HG03571 (cell line): ENCODE measurements around the gene RRP1B.

Experiments used
- ATAC-seq: cut with Tn5 transposase; IDR thresholded peaks from one replicate; pipeline ENCODE4 v1.9.1; 2021; ENCODE audit not compliant: unreplicated experiment

Gene RRP1B

DNA sequence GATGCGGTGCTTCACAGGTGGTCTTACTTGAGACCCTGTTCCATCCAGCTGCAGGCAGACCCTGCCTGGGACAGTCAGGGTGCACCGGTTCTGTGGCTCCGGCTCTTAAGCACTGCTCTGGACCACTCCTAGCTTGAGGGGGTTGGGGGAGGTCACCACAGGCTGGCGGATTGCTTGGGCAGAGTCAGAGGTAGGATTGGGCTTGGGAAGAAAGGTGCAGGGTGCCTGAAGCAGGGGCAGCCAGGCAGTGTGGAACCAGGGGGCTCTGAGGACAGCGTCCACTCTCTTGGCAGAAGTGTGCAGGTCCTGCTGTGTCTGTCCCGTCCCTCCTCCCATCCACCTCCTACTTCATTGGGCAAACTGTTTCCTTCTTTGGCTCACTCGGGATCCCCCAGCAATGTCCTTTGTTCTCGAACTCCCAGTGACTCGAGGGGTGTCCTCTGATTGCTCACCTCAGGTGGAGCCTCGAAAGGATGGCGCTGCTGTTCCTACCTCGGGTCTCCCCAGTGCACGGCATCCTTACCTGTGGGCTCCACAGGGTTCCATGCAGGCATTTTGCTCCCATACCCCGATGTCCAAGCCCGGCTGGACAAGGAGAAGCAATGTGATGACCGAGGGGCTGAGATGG, 61.3 kb downstream of the RRP1B start:
- no peak for ATAC-seq

DNA sequence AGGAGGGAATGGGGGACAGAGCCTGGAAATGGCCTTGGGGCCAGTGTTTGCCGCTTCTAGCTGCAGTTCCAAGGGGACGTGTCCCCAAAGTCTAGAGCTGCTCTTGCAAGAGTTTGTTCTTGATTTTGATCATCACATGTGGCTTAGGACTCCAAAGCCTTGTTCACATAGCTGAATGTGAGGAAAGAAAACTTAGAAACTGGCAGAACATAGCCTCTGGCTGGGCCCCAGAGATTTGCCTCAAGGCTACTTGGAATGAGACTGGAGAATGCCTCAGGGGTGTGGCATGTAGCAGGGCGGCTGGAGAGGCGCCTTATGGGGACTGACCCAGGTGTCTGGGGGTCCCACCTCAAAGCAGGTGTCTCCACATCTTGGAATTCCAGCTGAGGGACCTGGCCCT, 61.8 kb downstream of the RRP1B start:
- no peak for ATAC-seq

- no peak for ATAC-seq
Observed at GRCh38 chr21:43721939-43722338, 62.6 kb downstream of the RRP1B start.

- no peak for ATAC-seq
Observed at GRCh38 chr21:43723648-43724047, 64.3 kb downstream of the RRP1B start.

- ATAC-seq: no peak
Observed at GRCh38 chr21:43726686-43727518, 67.5 kb downstream of the RRP1B start.

DNA sequence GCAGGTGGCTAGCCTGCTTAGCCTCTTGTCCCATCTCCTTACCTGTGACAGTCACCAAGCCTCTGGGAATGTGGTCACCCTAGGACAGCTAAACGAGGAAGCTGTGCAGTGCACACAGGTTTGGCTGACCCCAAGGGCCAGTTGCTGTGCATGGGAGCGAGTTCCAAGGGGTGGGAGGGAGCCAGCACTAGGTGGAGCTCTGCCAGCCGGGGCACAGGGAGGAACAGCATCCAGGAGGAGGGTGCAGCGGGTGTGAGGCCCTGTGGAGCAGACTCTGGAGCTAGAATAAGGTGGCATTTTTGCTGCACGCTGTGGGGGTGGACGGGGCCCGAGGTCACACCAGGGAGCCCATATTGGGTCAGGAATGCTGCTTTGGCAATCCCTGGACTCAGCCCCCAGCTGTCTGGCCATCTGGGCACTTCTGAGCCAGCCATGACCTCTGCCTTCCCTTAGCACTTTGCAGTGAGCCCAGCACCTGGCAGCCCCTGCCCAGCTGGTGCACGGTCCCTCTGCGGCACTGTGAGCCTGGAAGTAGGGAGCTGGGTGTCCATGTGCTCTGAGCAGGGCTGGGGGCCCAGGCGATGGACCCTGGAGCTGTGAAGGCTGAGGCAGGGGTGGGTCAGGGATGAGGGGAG, 68.3 kb downstream of the RRP1B start:
- no peak for ATAC-seq

GRCh38 chr21:43728154-43728466, 68.8 kb downstream of the RRP1B start:
- peak; percentile 10 for ATAC-seq

GRCh38 chr21:43728467-43729390, 69.4 kb downstream of the RRP1B start:
- ATAC-seq: peak; percentile 73

- no peak for ATAC-seq
Observed at GRCh38 chr21:43731476-43731875, 72.1 kb downstream of the RRP1B start.

DNA sequence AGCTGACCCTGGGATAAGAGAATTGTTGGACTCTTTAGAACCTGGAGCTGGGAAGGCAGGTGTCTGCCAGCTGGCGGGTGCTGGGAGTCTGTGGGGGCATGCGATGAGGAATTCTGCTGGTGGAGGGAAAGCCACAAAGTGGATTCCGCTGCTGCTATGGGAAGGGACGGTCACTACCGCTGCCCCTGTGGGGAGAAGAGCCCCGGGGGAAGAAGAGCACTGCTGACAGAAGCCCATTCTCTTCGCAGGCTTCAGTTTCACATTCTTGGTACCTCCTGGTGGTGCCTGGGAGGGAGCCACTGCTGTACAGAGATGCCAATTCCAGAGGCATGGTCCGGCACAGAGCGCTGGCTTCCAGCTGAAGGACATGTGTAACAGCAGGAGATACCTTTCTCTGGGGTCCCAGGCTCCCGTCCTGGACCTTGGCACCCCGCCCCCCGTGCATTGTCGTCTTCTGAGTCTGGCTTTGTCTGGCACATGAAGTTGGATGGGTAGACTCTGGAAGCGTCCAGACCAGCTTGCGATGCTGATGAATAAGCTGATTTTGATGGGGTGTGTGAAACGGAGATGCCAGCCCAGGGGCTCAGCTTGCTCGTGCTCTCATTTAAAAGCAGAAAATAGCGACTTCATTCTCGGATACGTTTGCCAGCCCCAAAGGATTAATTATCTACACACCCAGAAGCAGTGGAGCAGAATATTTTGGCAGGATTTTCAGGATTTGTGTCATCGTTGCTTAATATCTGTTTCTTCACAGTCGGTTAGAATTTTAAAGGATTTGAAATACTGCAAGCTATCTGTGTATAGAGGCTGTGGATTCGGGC, 72.7 kb downstream of the RRP1B start:
- no peak for ATAC-seq

- no peak for ATAC-seq
Observed at GRCh38 chr21:43733060-43733459, 73.7 kb downstream of the RRP1B start.

- no peak for ATAC-seq
Observed at GRCh38 chr21:43733529-43734071, 74.2 kb downstream of the RRP1B start.

GRCh38 chr21:43734131-43734927, 75.0 kb downstream of the RRP1B start:
- ATAC-seq: no peak

DNA sequence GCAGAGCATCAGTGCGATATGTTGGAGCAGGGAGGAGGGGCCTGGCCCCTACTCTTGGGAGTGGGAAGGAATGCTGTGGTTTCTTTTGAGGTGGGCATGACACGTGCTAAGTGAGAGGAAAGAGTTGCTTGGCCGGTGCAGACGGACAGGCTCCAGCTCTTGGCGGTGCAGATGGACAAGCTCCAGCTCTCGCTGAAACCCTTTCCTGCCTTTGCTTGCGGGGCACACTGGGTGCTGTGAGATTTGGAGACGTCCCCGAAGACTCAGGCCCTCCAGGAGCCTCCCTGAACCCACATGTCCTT, 75.5 kb downstream of the RRP1B start:
- ATAC-seq: no peak

GRCh38 chr21:43735236-43736091, 76.1 kb downstream of the RRP1B start:
- ATAC-seq: no peak

DNA sequence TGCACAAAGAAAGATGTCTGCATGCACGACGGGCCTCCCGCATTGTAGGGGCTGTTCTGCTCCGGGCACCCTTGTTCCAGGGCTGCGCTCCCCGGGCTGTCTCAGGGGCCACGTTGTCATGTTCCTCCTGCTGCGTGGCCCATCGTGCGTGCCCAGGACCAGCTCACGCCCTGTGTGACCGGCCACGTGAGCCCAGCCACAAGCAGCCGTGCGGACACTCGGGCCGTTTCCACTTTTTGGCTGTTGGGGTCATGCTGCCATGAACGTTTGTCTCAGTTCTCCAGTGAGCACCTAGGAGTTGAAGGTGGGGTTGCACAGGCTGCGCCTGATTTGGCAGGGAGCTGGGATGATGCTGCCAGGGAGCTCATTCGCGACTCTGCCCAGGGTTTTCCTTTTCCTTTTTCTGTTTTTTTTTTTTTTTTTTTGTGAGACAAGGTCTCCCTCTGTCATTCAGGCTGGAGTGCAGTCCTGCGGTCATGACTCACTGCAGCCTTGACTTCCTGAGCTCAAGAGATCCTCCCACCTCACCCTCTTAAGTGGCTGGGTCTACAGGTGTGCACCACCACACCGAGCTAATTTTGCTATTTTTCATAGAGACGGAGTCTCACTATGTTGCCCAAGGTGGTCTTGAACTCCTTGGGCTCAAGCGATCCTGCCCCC, 77.0 kb downstream of the RRP1B start:
- no peak for ATAC-seq

GRCh38 chr21:43737158-43737950, 78.0 kb downstream of the RRP1B start:
- no peak for ATAC-seq
